Type B pancreatic cell (in vitro differentiated cells): ENCODE measurements around the gene DDX39A. TPM values are rescaled to one million over a fixed set of nuclear protein-coding genes. Genes with fewer than 3 reads are reported as not detected.

Experiments
- DNase-seq: peaks from one replicate; pipeline ENCODE4 v3.0.0; 2021; ENCODE audit warnings: mixed read lengths; ENCODE audit not compliant: unreplicated experiment; ENCODE audit errors: extremely low spot score
- H3K27ac Mint-ChIP-seq: 2 replicates; pipeline ENCODE4 v1.8.0; 2021; ENCODE audit warnings: mild to moderate bottlenecking, mixed read lengths
- H3K27me3 Mint-ChIP-seq: 2 replicates; pipeline ENCODE4 v1.8.0; 2021; ENCODE audit warnings: mixed read lengths
- H3K36me3 Mint-ChIP-seq: 2 replicates; pipeline ENCODE4 v1.8.0; 2021; ENCODE audit warnings: mixed read lengths
- H3K4me1 Mint-ChIP-seq: one replicate; pipeline ENCODE4 v1.8.0; 2021; ENCODE audit warnings: mixed read lengths; ENCODE audit not compliant: unreplicated experiment
- H3K4me3 Mint-ChIP-seq: 2 replicates; pipeline ENCODE4 v1.8.0; 2021; ENCODE audit warnings: mild to moderate bottlenecking, mixed read lengths
- H3K9me3 Mint-ChIP-seq: 2 replicates; pipeline ENCODE4 v1.8.0; 2021; ENCODE audit warnings: mixed read lengths
- CTCF ChIP-seq: fragments of 200-600 bp; sonication (generic); conservative IDR thresholded peaks from 2 replicates; pipeline ENCODE4 v1.5.0; 2021; ENCODE audit warnings: antibody characterized with exemption, mild to moderate bottlenecking
- total RNA-seq: library from RNA; stranded (reverse); gene quantifications from 2 replicates; pipeline ENCODE4 v1.2.1, GENCODE V29; 2021; ENCODE audit warnings: low replicate concordance

Gene DDX39A
- total RNA-seq, 1 donor from 2014 or later: 84.3 TPM

GRCh38 chr19:14408491-14409145 is 10.5 kb downstream of the DDX39A start:
- DNase-seq: no peak
- TF ChIP-seq CTCF: no peak
- Mint-ChIP-seq H3K9me3 (no peaks in the 10 kb centered on the region), H3K4me3 (no peak overlapping the region), H3K4me1 (peaks cover 11% of the 10 kb centered on the region), H3K27me3 (no peaks in the 10 kb centered on the region), H3K36me3 (no peaks in the 10 kb centered on the region), H3K27ac (no peak overlapping the region)

- TF ChIP-seq CTCF: no peak
- peaks cover 7% of the 10 kb centered on the region for H3K4me1 Mint-ChIP-seq
- DNase-seq: no peak
- H3K27me3 Mint-ChIP-seq: no peaks in the 10 kb centered on the region
- H3K4me3 Mint-ChIP-seq: no peak overlapping the region
- H3K27ac Mint-ChIP-seq: no peak overlapping the region
- H3K9me3 Mint-ChIP-seq: no peaks in the 10 kb centered on the region
- no peaks in the 10 kb centered on the region for H3K36me3 Mint-ChIP-seq
Measured at GRCh38 chr19:14407605-14408484, 11.3 kb downstream of the DDX39A start.

- Mint-ChIP-seq H3K27ac (no peak overlapping the region), H3K27me3 (no peaks in the 10 kb centered on the region)
Measured at GRCh38 chr19:14406645-14407401, 12.3 kb downstream of the DDX39A start.

GRCh38 chr19:14405758-14406644 is 13.1 kb downstream of the DDX39A start:
- Mint-ChIP-seq H3K4me3 (peak overlapping the region; percentile 74), H3K27ac (peak overlapping the region; percentile 59), H3K9me3 (no peaks in the 10 kb centered on the region), H3K4me1 (peaks cover 7% of the 10 kb centered on the region), H3K27me3 (no peaks in the 10 kb centered on the region), H3K36me3 (no peaks in the 10 kb centered on the region)
- TF ChIP-seq CTCF: peak; percentile 99
- peak; percentile 98 for DNase-seq

More at GRCh38 chr19:14406645-14407401, 12.3 kb downstream of the DDX39A start:
- no peak overlapping the region for H3K4me3 Mint-ChIP-seq
- H3K36me3 Mint-ChIP-seq: no peaks in the 10 kb centered on the region
- H3K4me1 Mint-ChIP-seq: peaks cover 7% of the 10 kb centered on the region
- TF ChIP-seq CTCF: no peak
- DNase-seq: no peak
- no peaks in the 10 kb centered on the region for H3K9me3 Mint-ChIP-seq

- peak overlapping the region; percentile 59 for H3K27ac Mint-ChIP-seq
- TF ChIP-seq CTCF: no peak
- no peaks in the 10 kb centered on the region for H3K9me3 Mint-ChIP-seq
- H3K27me3 Mint-ChIP-seq: no peaks in the 10 kb centered on the region
- no peak for DNase-seq
- H3K4me1 Mint-ChIP-seq: peaks cover 7% of the 10 kb centered on the region
- no peaks in the 10 kb centered on the region for H3K36me3 Mint-ChIP-seq
- peak overlapping the region; percentile 61 for H3K4me3 Mint-ChIP-seq
Measured at GRCh38 chr19:14405380-14405757, 13.8 kb downstream of the DDX39A start.
